Skeletal muscle cell (primary cell): Measurements from ENCODE around the gene FXYD7.

Source experiments
- DNase-seq: peaks from one replicate; pipeline ENCODE4 v3.0.0-alpha.2; 2010; ENCODE audit warnings: low read depth
- H3K4me3 ChIP-seq: 2 replicates; pipeline ENCODE4 v1.5.1; 2011; ENCODE audit warnings: low read depth, mild to moderate bottlenecking, control low read depth, low read length, moderate library complexity

FXYD7 gene

DNA sequence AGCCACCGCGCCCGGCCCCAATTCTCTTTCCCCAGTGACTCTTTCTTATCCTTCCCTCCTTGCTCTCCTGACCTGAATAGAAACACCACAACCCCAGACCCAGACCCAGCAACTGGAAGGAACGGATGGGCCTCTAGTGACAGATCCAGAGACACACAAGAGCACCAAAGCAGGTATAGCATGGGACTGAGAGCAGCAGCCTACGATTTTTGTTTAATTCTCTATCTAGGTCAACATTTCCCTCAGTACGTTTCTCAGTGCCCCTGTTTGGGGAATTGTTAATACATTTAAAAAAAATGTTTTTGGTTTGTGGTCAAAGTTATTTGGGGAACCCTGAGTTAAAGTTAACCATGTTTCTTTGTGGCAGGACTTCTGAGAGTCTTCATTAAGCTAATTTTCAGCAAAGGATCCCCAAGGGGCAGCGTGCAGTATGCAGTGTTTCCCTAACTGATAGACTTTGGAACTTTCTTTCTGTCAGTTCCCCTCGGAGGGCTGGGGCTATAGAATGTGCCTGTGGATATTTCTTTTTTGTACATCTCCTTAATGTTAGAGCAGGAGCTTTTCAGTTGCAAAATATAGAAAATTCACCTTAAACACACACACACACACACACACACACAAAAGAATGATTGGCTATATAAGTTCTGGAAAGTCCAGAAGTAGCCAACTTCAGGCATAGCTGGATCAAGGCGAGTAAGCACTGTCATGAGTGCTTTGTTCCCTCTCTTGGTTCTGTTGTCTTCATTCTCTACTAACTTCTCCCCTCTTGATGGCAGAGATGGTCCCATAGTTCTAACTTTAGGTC, 17.8 kb downstream of the FXYD7 start:
- DNase-seq: no peak
- no peak overlapping the region for H3K4me3 ChIP-seq

DNA sequence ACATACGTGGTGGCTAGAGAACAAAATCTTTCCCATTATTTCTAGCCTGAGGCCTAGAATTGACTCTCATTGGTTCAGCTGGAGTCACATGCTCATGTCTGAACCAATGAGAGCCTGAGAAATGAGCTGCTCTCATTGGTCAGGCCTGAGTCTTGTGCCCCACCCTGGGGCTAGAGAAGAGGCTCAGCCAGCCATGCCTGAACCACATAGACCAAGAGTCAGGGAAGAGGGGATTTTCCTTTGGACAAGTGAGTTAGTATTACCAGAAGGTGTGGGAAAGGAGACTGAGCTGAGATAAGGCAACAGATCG, 18.3 kb downstream of the FXYD7 start:
- H3K4me3 ChIP-seq: no peak overlapping the region
- no peak for DNase-seq

GRCh38 chr19:35162471-35163326, 19.6 kb downstream of the FXYD7 start:
- DNase-seq: no peak
- H3K4me3 ChIP-seq: no peak overlapping the region

DNA sequence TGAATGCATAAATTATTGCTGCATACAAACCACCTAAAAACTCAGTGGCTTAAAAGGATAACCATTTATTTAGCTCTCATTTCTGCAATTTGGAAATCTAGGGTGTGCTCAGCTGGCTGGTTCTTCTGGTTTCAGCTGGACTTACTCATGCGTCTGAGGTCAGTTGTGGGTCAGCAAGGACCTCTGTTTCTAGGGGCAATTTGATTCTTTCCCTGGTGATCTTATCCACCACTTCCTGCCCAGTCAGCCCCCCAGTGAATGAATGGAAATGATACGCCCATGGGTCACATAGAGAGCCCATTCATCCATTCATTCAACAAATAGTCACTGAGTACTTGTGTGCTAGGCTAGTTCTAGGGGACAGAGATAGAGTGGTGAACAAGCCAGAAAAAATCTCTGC, 21.4 kb downstream of the FXYD7 start:
- no peak for DNase-seq
- H3K4me3 ChIP-seq: no peak overlapping the region

- H3K4me3 ChIP-seq: no peak overlapping the region
- no peak for DNase-seq
Observed at GRCh38 chr19:35165200-35166058, 22.4 kb downstream of the FXYD7 start.

- no peak overlapping the region for H3K4me3 ChIP-seq
- no peak for DNase-seq
Observed at GRCh38 chr19:35166100-35167063, 23.3 kb downstream of the FXYD7 start.

- no peak for DNase-seq
- H3K4me3 ChIP-seq: no peak overlapping the region
Observed at GRCh38 chr19:35167251-35168119, 24.4 kb downstream of the FXYD7 start.

GRCh38 chr19:35168196-35168595, 25.1 kb downstream of the FXYD7 start:
- no peak overlapping the region for H3K4me3 ChIP-seq
- DNase-seq: no peak

DNA sequence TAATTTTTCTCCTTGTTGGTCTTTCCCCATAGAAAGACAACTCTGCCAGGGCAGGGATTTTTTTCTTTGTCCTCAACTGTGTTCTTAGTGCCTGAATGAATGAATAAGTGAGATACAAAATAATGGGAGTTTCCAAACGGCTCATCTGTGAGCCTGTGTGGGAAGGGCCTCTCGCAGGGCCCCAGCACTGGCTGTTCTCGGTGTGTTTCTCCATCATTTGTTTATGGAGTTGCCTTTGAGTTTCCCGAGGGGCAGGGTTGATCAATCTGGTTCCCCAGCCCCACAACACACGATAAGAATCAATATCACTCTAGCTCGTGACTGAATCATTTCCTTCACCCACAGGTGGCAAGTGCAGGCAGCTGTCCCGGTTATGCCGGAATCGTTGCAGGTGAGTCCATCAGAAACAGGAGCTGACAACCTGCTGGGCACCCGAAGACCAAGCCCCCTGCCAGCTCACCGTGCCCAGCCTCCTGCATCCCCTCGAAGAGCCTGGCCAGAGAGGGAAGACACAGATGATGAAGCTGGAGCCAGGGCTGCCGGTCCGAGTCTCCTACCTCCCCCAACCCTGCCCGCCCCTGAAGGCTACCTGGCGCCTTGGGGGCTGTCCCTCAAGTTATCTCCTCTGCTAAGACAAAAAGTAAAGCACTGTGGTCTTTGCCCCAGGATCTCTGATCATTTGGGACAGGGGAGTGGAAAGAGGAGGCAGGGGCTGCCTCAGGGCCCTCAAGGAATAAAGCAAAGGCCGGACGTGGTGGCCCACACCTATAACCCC, 26.4 kb downstream of the FXYD7 start:
- H3K4me3 ChIP-seq: no peak overlapping the region
- DNase-seq: no peak

DNA sequence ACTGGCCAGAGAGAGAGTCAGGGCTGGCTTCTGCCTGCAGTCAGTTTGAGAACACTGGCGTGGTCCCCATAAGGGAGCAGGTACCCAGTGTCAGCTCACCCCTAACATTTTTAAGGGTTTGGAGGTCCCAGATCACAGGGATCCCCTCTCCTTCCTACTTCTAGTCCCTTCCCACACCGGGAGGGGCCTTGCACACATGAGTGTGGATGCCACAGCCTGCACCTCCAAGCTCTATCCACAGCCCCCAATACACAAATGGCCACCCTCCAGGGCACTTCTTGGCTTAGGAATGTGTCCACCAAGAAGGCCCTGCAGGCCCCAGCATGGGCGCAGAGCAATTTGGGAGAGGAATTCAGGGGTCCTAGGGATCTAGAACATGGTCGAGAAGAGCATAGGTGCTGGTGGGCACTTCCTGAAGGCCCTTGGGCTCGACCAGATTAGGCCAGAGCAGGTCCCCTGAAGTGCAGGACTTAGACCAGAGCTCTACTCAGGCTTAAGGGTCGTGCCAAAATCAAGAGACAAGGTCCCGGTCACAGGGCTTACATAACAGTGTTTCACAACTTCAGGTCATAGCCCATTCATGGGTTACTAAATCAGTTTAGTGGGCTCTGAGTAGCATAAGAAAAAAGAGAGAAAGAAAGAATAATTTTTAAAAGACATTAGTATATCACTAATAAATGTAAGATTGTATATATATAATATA, 27.5 kb downstream of the FXYD7 start:
- DNase-seq: no peak
- no peak overlapping the region for H3K4me3 ChIP-seq

GRCh38 chr19:35171730-35172129, 28.7 kb downstream of the FXYD7 start:
- H3K4me3 ChIP-seq: no peak overlapping the region
- DNase-seq: no peak

- no peak overlapping the region for H3K4me3 ChIP-seq
- DNase-seq: no peak
Observed at GRCh38 chr19:35174226-35174625, 31.2 kb downstream of the FXYD7 start.

DNA sequence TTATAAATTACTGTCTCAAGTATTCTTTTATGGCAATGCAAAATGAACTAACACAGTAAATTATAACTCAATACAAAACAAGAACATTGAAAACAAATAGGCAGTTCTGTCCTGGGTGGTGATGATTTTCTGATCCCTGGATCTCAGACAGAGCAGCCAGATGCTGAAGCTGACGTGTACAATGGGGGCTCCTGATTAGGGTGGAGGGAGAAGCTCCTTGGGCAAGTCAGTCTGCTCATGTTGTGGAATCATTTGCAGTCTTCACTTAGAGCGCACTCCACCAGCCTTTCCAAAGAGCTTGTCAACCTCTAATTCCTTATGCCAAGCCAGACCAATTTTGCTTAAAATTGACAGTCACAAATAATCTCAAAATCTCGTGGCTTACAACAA, 33.1 kb downstream of the FXYD7 start:
- no peak for DNase-seq
- H3K4me3 ChIP-seq: no peak overlapping the region

GRCh38 chr19:35177377-35178274, 34.6 kb downstream of the FXYD7 start:
- DNase-seq: no peak
- H3K4me3 ChIP-seq: no peak overlapping the region

DNA sequence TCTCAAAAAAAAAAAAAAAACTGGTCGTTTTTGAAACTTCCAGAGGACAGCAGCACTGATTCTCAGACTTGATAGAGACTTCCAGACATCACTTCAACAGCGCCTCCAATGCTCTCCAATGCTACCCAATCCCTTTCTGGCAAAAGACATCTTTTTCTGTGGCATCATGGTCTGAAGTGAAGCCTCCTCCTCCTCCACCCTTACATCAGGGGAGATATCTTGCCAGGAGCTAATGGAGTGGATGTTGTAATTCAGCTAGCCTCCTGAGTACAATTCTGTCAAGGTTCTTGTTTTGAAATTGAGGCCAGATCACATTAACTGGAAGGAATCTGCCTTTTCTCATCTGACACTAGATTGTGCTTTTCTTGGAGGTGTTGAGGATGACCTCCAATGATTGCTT, 35.6 kb downstream of the FXYD7 start:
- no peak overlapping the region for H3K4me3 ChIP-seq
- no peak for DNase-seq

GRCh38 chr19:35179830-35180229, 36.8 kb downstream of the FXYD7 start:
- DNase-seq: no peak
- H3K4me3 ChIP-seq: no peak overlapping the region
